Spleen (tissue), 7 donors: ENCODE data around the gene VASN.

Source experiments
- CTCF ChIP-seq, 11 experiments: fragments of 200-600 bp in 7 of 11; fragments of 450-650 bp in 4 of 11; sonication (generic) in 4 of 11; IDR thresholded peaks in 8 of 11; conservative IDR thresholded peaks in 3 of 11; 1 replicate in 7 of 11; 2 replicates in 4 of 11; pipeline versions ENCODE4 v1.4.0 to v1.8.0; 2016 to 2021; ENCODE audit warnings: antibody characterized with exemption in 11 of 11, inconsistent platforms in 4 of 11, mild to moderate bottlenecking in 1 of 11
- POLR2A ChIP-seq, 3 donors: fragments of 450-650 bp; IDR thresholded peaks; one replicate each; pipeline ENCODE4 v1.5.1; 2017; ENCODE audit warnings: antibody characterized with exemption in 3 of 3, mild to moderate bottlenecking in 1 of 3
- POLR2AphosphoS5 ChIP-seq, 3 donors: sonication (generic); formaldehyde crosslinking; IDR thresholded peaks; one replicate each; pipeline ENCODE4 v1.5.1; 2017; ENCODE audit warnings: antibody characterized with exemption in 3 of 3
- donor health status: DM: no; HTN: no; CAD: no; lungs with moderate emphysema.
- donor health status: DM: no; HTN: no; CAD: no.
- donor health status: DM: no; HTN: no; CAD: no.

- TF ChIP-seq CTCF (IDR thresholded peaks at IDR 0.05 in 8 of 11, conservative IDR thresholded peaks at IDR 0.05 in 3 of 11), result no peak
- TF ChIP-seq POLR2A (IDR thresholded peaks at IDR 0.05), result no peak
- TF ChIP-seq POLR2AphosphoS5 (IDR thresholded peaks at IDR 0.05), result peak in 2 of 3 donors; percentile 25 to 68
Measured at GRCh38 chr16:4356820-4357219, 14.8 kb upstream of the VASN start.
